AG04450 (cell line): Measurements from ENCODE around the gene NUMB. TPM values are rescaled to one million over a fixed set of nuclear protein-coding genes. Genes with fewer than 3 reads are reported as not detected.

Source experiments
- CTCF ChIA-PET: fragments of 300-600, 350-600 bp; formaldehyde crosslinking; extraction: SDS; loops from one replicate; lab custom pipeline; 2022; ENCODE audit warnings: antibody characterized with exemption, inconsistent platforms; lab: Charles Lee
- POLR2A ChIA-PET: fragments of 350-600 bp; formaldehyde crosslinking; extraction: SDS; loops from one replicate; lab custom pipeline; 2021; ENCODE audit warnings: antibody characterized with exemption, inconsistent platforms; lab: Yijun Ruan, JAX
- DNase-seq: peaks from one replicate; pipeline ENCODE4 v3.0.0-alpha.2; 2011; ENCODE audit warnings: low read depth, low spot score
- H3K27ac ChIP-seq: one replicate; pipeline ENCODE4 v1.5.1; 2012; ENCODE audit warnings: low read depth, low read length, control low read depth
- H3K27me3 ChIP-seq: one replicate; pipeline ENCODE4 v1.6.0; 2012; ENCODE audit warnings: low read length; ENCODE audit not compliant: control insufficient read depth, insufficient read depth
- H3K4me3 ChIP-seq: 2 replicates; pipeline ENCODE4 v1.5.1; 2011; ENCODE audit warnings: mild to moderate bottlenecking, low read depth, low read length, control low read depth
- H3K9me3 ChIP-seq: 2 replicates; pipeline ENCODE4 v1.5.1; 2012; ENCODE audit warnings: low read length; ENCODE audit not compliant: control insufficient read depth, insufficient read depth
- polyA plus RNA-seq: library from polyadenylated mRNA; depleted of rRNA; stranded (reverse); fragments of >200 nt; gene quantifications from 2 replicates; pipeline ENCODE4 v1.2.3, GENCODE V29; 2011
- TF ChIP-seq, protein P1 (sequence below): IDR thresholded peaks from 2 replicates; pipeline ENCODE4 v1.5.1; 2011; ENCODE audit warnings: low read depth, low read length, control low read depth, inconsistent platforms

The NUMB gene
- polyA plus RNA-seq, 1 experiment: 152 TPM

DNA sequence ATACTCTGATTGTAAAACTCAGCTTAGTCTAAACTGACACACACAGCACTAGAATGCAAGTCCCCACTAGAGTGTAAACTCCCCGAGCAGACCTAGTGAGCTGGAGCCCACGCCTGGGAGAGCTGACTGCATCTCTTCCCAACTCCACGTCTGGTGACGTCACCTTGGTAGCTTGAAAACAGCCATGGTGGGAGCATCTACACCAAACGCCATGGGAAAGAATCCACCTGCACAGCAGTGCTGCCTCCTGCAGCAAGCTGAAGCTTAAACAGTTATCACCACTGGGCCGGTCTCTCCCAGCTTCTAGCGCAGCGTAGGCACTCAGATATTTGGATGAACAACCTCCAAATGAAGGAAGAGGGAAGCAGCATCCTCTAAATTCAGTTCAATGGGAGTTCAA lies 225.4 kb downstream of the NUMB start:
- POLR2A ChIA-PET: interaction anchor here (0.6 kb wide), 1 partner anchor 178 kb away, joined by 8 read pairs; no protein-coding TSS in a partner anchor
- Histone ChIP-seq H3K27ac (no peak overlapping the region), H3K27me3 (peaks cover 38% of the 10 kb centered on the region), H3K9me3 (no peaks in the 10 kb centered on the region), H3K4me3 (no peak overlapping the region)
- no peak for DNase-seq
- TF ChIP-seq, protein P1, sequence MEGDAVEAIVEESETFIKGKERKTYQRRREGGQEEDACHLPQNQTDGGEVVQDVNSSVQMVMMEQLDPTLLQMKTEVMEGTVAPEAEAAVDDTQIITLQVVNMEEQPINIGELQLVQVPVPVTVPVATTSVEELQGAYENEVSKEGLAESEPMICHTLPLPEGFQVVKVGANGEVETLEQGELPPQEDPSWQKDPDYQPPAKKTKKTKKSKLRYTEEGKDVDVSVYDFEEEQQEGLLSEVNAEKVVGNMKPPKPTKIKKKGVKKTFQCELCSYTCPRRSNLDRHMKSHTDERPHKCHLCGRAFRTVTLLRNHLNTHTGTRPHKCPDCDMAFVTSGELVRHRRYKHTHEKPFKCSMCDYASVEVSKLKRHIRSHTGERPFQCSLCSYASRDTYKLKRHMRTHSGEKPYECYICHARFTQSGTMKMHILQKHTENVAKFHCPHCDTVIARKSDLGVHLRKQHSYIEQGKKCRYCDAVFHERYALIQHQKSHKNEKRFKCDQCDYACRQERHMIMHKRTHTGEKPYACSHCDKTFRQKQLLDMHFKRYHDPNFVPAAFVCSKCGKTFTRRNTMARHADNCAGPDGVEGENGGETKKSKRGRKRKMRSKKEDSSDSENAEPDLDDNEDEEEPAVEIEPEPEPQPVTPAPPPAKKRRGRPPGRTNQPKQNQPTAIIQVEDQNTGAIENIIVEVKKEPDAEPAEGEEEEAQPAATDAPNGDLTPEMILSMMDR: peak; percentile 11; the same call in 1 of the 2 replicates
- CTCF ChIA-PET: interaction anchor here (0.7 to 1.5 kb wide), 2 partner anchors 230 to 278 kb away, joined by 3 to 5 read pairs; no protein-coding TSS in a partner anchor

DNA sequence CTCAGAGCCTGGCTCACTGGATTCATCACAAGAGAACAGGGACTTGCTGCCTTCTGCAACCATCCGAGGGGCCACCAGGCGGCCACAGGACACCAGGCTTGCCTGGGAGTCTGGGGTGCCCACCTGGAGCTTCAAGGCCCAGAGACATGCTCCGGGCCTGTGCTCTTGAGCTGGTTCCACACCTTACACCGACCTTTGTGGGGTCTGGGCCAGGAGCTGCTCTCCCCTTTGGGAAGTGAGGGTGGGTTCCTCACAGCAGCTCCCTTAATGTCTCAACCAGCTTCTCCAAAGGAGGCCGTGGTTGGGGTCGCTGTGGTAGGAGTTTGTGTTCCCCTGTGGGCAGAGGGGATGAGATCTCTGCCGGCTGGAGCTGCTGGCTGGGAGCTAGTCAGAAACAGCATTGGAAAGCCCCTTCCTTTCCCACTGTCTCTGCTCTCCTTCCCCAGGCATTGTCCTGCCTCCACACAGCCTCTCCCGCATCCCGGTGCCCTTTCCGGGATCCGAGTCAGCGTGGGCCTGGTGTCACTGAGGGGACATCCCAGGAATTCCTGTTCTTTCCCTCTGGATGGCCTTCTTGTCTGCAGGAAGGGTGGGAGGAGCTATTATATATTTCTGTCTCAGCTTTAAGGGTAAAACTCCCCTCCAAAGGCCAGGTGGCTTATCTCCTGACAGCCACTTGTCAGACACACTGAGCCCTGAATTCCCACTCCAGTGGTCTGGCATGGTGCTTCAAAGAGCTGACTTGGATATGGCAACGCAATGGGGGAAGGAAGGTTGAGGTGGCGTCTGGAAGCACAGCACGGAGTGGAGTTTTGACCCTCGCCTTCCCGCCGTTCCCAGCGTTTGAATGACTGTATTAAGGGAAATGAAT lies 226.1 kb downstream of the NUMB start:
- Histone ChIP-seq H3K4me3 (no peak overlapping the region), H3K27me3 (peaks cover 34% of the 10 kb centered on the region), H3K27ac (peak overlapping the region; percentile 21), H3K9me3 (no peaks in the 10 kb centered on the region)
- POLR2A ChIA-PET: interaction anchor here (0.6 kb wide), 1 partner anchor 179 kb away, joined by 8 read pairs; no protein-coding TSS in a partner anchor
- no peak for DNase-seq
- TF ChIP-seq, protein P1: peak; percentile 40
- CTCF ChIA-PET: interaction anchor here (1.5 kb wide), 1 partner anchor 231 kb away, joined by 5 read pairs; no protein-coding TSS in a partner anchor

DNA sequence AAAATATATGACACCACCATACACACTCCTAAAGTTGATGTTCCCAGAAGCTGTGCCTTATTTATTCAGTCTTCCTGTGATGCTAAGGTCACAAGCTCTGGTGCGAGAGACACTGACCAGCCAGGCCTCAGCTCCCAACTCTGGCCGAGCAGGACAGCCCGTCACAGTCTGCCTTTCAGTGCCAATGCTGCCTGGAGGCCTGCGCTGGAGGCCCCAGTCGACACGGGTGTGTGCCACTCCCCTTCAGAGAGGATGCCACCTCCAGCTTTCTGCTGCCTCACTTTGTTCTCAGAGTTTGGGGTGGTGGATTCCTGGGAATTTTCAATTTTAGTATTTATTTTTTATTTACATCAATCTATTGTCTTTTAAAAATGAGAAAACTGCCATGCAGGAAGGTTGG lies 228.3 kb downstream of the NUMB start:
- ChIA-PET CTCF (interaction anchor here (0.9 kb wide), 1 partner anchor 57 kb away, joined by 3 read pairs; no protein-coding TSS in a partner anchor), POLR2A (no interaction called here)
- Histone ChIP-seq H3K27ac (no peak overlapping the region), H3K27me3 (peaks cover 14% of the 10 kb centered on the region), H3K9me3 (no peaks in the 10 kb centered on the region), H3K4me3 (no peak overlapping the region)
- no peak for DNase-seq
- TF ChIP-seq, protein P1: no peak

DNA sequence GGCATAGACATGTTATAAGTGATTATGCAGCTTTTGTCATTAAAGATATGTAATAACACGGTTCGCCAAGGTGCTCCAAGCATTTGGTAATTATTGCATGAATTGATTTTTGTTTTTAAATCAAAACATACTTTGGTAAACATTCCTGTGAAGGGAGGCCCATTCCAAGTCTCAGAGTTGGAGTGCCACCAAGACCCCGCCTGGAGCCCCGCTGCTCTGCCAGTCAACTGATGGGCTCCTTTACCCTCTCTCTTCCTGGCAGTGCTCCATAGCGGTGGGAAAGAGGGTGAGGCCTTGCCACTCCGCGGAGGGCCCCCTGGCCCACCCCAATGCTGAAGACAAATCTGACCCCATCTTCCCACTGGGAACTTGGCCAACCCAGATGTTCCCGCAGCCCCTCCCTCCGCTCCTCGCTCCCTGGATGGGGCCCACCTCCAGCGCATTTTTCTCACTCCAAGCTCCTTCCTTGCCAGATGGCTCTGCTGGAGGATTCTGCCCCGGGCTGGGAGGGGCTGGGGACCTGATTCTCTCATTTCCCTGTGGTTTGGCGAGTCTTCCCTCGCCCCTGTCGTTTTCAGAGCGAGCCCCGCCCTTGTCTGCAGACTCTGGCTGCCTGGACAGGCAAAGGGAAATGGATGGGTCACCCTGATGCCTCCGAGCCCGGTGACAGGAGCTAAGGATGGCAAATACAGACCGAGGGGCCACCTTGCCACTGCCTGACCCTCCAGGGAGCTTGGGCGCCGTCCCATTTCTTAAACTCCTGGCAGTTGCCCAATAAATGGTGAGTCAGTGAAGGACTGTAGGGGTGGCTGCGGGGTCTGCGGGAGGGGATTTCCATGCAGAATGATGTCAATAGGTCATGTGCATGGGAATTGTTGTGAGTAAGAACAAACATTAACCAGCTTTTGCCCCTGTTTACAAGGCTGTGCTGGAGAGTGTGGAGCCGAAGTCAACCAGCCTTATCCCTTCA lies 230.2 kb downstream of the NUMB start:
- H3K27me3 ChIP-seq: no peaks in the 10 kb centered on the region
- CTCF ChIA-PET: interaction anchor here (0.7 kb wide), 1 partner anchor 280 kb away, joined by 3 read pairs; no protein-coding TSS in a partner anchor
- peak overlapping the region; percentile 34 for H3K4me3 ChIP-seq
- H3K27ac ChIP-seq: peak overlapping the region; percentile 84
- POLR2A ChIA-PET: interaction anchor here (0.6 to 1.2 kb wide), 6 partner anchors 10 to 262 kb away, joined by 3 to 5 read pairs (median 4); partner anchors contain the start of gene RIOX1
- no peaks in the 10 kb centered on the region for H3K9me3 ChIP-seq
- peak; percentile 84 for DNase-seq
- TF ChIP-seq, protein P1: no peak
